ENCODE measurements around the gene FXYD6. TPM values are rescaled to one million over a fixed set of nuclear protein-coding genes. Genes with fewer than 3 reads are reported as not detected.

The FXYD6 gene
- total RNA-seq, 6 experiments from 2014 or later: not detected

- H3K4me1 Mint-ChIP-seq (ENCODE audit: low read depth): no peaks in the 10 kb centered on the region
- peaks cover 36% of the 10 kb centered on the region for H3K27me3 Mint-ChIP-seq (ENCODE audit: insufficient read depth)
- no peak for TF ChIP-seq CTCF (IDR thresholded peaks at IDR 0.05)
- H3K27ac Mint-ChIP-seq: no peak overlapping the region; the same call in 1 of the 2 replicates
- no peak overlapping the region for H3K4me3 Mint-ChIP-seq
- DNase-seq: no peak
- no peaks in the 10 kb centered on the region for H3K9me3 Mint-ChIP-seq
- H3K36me3 Mint-ChIP-seq (ENCODE audit: low read depth): no peaks in the 10 kb centered on the region
Observed at GRCh38 chr11:117794772-117795629, 81.5 kb downstream of the FXYD6 start.

DNA sequence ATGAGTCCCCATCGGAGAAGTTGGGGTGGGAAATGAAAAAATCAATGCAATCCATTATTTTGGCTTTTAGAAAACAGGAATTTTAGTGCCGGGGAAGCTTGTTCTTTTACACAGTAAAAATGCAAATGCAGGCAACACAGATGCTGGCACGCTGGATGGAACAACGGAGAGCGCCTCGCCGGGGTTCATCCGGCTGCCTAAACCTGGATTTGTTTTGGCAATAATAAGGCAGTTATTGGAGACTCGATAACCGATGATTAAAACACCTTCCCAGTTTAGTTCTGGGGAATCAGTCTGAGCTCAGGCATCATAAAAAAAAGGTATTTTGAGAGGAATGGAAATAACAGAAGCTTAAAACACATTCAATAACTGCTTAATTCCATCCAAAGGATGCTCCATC, 82.3 kb downstream of the FXYD6 start:
- H3K36me3 Mint-ChIP-seq (ENCODE audit: low read depth): no peaks in the 10 kb centered on the region
- TF ChIP-seq CTCF (IDR thresholded peaks at IDR 0.05): no peak
- peaks cover 36% of the 10 kb centered on the region for H3K27me3 Mint-ChIP-seq (ENCODE audit: insufficient read depth)
- H3K9me3 Mint-ChIP-seq: no peaks in the 10 kb centered on the region
- no peak overlapping the region for H3K27ac Mint-ChIP-seq
- H3K4me3 Mint-ChIP-seq: no peak overlapping the region
- DNase-seq: no peak
- H3K4me1 Mint-ChIP-seq (ENCODE audit: low read depth): no peaks in the 10 kb centered on the region

GRCh38 chr11:117793583-117793982, 82.9 kb downstream of the FXYD6 start:
- Mint-ChIP-seq H3K9me3 (no peaks in the 10 kb centered on the region), H3K4me3 (no peak overlapping the region), H3K27ac (no peak overlapping the region), H3K27me3 (ENCODE audit: insufficient read depth) (peaks cover 36% of the 10 kb centered on the region), H3K4me1 (ENCODE audit: low read depth) (no peaks in the 10 kb centered on the region), H3K36me3 (ENCODE audit: low read depth) (no peaks in the 10 kb centered on the region)
- TF ChIP-seq CTCF (IDR thresholded peaks at IDR 0.05): no peak
- no peak for DNase-seq

- Mint-ChIP-seq H3K27me3 (ENCODE audit: insufficient read depth) (peaks cover 40% of the 10 kb centered on the region), H3K9me3 (no peaks in the 10 kb centered on the region), H3K36me3 (ENCODE audit: low read depth) (no peaks in the 10 kb centered on the region), H3K4me1 (ENCODE audit: low read depth) (no peaks in the 10 kb centered on the region), H3K4me3 (no peak overlapping the region), H3K27ac (no peak overlapping the region)
- TF ChIP-seq CTCF (IDR thresholded peaks at IDR 0.05): no peak
- DNase-seq: no peak
Observed at GRCh38 chr11:117792992-117793391, 83.5 kb downstream of the FXYD6 start.

GRCh38 chr11:117792241-117792640, 84.2 kb downstream of the FXYD6 start:
- no peaks in the 10 kb centered on the region for H3K9me3 Mint-ChIP-seq
- DNase-seq: no peak
- TF ChIP-seq CTCF (IDR thresholded peaks at IDR 0.05): no peak
- no peaks in the 10 kb centered on the region for H3K4me1 Mint-ChIP-seq (ENCODE audit: low read depth)
- H3K27me3 Mint-ChIP-seq (ENCODE audit: insufficient read depth): peaks cover 40% of the 10 kb centered on the region
- H3K36me3 Mint-ChIP-seq (ENCODE audit: low read depth): no peaks in the 10 kb centered on the region
- no peak overlapping the region for H3K4me3 Mint-ChIP-seq
- no peak overlapping the region for H3K27ac Mint-ChIP-seq

Data from HFFc6 (cell line).